NCI-H2081 treated with DMSO at 0.1 percent for 48 hours (cell line): ENCODE results near the gene GASK1B.

Experiments
- DNase-seq: peaks from one replicate; lab custom pipeline; 2025; lab: John Stamatoyannopoulos, UW

The GASK1B gene

GRCh38 chr4:158146736-158147135 is 26.1 kb downstream of the GASK1B start:
- DNase-seq: no peak

GRCh38 chr4:158139086-158139485 is 33.7 kb downstream of the GASK1B start:
- no peak for DNase-seq

GRCh38 chr4:158134222-158134621 is 38.6 kb downstream of the GASK1B start:
- DNase-seq: no peak

GRCh38 chr4:158133551-158133950 is 39.3 kb downstream of the GASK1B start:
- DNase-seq: no peak

DNA sequence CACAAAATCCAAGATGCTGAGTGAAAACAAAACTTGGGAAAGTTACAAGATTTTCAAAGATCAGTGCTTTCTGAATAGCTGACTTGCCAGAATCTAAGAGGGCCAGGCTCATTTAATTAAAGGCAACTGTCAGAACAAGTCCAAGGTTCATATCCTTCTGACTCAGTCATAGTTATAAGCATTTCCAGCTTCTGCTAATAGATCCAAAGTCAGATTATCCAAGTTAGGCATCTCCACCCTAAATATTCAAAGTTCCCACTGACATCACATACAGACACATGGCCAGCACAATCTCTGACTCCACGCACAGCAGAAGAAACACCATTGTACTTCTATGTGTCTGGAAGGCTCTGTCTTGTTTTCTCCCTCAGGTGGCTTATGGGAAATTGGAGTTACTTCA is 41.8 kb downstream of the GASK1B start:
- DNase-seq: no peak

GRCh38 chr4:158130204-158130603 is 42.6 kb downstream of the GASK1B start:
- DNase-seq: no peak

DNA sequence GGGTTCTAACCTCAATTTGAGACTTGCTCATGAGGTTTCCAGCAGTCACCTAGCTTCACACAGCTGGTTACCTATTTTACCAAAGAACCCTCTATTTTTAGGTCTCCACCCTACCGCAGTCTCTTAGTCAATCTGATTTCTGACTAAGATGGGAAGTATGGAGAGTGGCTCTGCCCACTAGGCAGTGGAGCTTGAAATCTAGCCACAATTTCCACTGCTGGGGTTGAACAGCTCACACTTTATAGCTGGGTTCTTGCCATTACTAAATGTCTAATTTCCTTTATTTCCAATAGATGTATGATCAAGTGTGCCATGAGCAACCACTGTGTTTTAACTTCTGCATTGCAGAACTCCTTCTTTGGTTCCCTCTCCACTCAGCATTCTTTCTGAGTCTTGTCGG is 43.1 kb downstream of the GASK1B start:
- no peak for DNase-seq

DNA sequence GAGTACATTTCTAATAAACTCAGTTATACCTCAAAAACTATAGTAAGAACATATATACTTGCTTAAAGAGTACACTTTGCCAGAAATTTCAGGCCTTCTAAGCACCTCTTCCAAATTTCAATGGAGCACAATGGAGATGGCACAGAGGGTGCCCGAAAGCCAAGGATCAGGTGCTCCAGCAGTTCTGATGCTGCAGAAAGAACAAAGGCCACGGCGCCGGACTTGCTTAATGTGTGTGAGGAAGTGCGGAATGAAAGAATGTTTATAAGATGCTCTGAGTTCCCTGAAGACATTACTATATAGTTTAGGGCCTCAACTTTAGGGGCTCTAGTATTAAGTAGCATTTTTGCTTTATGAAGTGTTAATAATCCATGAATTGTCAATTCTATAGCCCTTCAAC is 44.3 kb downstream of the GASK1B start:
- no peak for DNase-seq

DNA sequence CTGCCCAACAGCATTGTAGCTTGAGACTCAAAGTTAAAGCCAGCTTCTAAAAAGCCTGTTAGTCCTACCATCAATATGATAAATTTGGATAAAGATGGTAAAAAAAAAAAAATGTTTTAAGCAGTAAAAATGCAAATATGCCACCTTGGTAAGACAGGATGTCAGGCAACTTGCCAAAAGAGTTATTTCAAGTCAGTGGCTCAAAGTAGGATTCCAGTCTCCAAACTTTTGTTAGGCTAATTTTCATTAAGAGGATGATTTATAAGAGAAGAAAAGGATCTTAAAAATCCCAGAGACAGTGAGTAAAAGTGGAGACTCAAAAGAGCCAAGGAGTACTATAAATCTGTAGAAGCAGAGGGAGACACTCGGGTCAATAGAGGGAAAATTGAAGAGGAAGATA is 47.5 kb downstream of the GASK1B start:
- DNase-seq: no peak
